Upper lobe of left lung (tissue), 6 donors: ENCODE measurements around the gene OR10A7. TPM values are rescaled to one million over a fixed set of nuclear protein-coding genes. Genes with fewer than 3 reads are reported as not detected.
"Not testable (repeated sequence)": the region's sequence is repeated elsewhere in the genome, so short reads cannot be mapped to it uniquely, and the experiment has no call there.

Experiments
- ATAC-seq, 2 donors: fragments of 200-7000 bp; cut with Tn5 transposase; one replicate each; pipeline ENCODE4 v1.9.1; 2022; ENCODE audit warnings: mild to moderate bottlenecking in 2 of 2, moderate library complexity in 2 of 2; ENCODE audit not compliant: low FRiP score in 2 of 2
- DNase-seq, 2 donors: peaks; one replicate each; pipeline ENCODE4 v3.0.0-alpha.2; 2019 to 2020
- H3K27ac ChIP-seq, 4 donors: fragments of 200-600 bp; sonication (generic); one replicate each; pipeline ENCODE4 v1.5.1; 2016 to 2019
- H3K27me3 ChIP-seq, 4 donors: fragments of 200-600 bp; sonication (generic); one replicate each; pipeline ENCODE4 v1.5.1; 2017 to 2019
- H3K36me3 ChIP-seq, 4 donors: fragments of 200-600 bp; sonication (generic); one replicate each; pipeline ENCODE4 v1.5.1; 2016 to 2019
- H3K4me1 ChIP-seq, 4 donors: fragments of 200-600 bp; sonication (generic); one replicate each; pipeline ENCODE4 v1.5.1; 2018 to 2019
- H3K4me3 ChIP-seq, 4 donors: fragments of 200-600 bp; sonication (generic); one replicate each; pipeline ENCODE4 v1.5.1; 2017 to 2019; ENCODE audit warnings: mild to moderate bottlenecking in 2 of 4, moderate library complexity in 1 of 4
- H3K9me3 ChIP-seq, 4 donors: fragments of 200-600 bp; sonication (generic); one replicate each; pipeline ENCODE4 v1.5.1; 2018 to 2019
- EP300 ChIP-seq, 4 donors: sonication (generic); formaldehyde crosslinking; IDR thresholded peaks; one replicate each; pipeline ENCODE4 v1.5.1; 2017; ENCODE audit warnings: antibody characterized with exemption in 4 of 4, control low read depth in 2 of 4
- POLR2A ChIP-seq, 4 donors: fragments of 450-650 bp; IDR thresholded peaks; one replicate each; pipeline ENCODE4 v1.5.1; 2016 to 2017; ENCODE audit warnings: antibody characterized with exemption in 4 of 4, mild to moderate bottlenecking in 2 of 4
- POLR2AphosphoS5 ChIP-seq, 2 donors: sonication (generic); formaldehyde crosslinking; IDR thresholded peaks; one replicate each; pipeline ENCODE4 v1.5.1; 2017; ENCODE audit warnings: antibody characterized with exemption in 2 of 2
- WGBS, 2 donors: methylation state at CpG; one replicate each; pipeline ENCODE4 v1.1.5; 2017 to 2018; 5-methylcytosine and 5-hydroxymethylcytosine counted together
- total RNA-seq, 6 donors: library from RNA; depleted of rRNA in 4 of 6; stranded (reverse); fragments of >200 nt in 4 of 6; gene quantifications; one replicate each; pipeline versions ENCODE4 v1.1.0 to v1.2.1, GENCODE V29; 2016 to 2021
- TF ChIP-seq, protein P1 (sequence below), 6 experiments: fragments of 450-650 bp in 4 of 6; fragments of 200-600 bp in 2 of 6; sonication (generic) in 2 of 6; IDR thresholded peaks; one replicate each; pipeline ENCODE4 v1.5.1; 2016 to 2019; ENCODE audit warnings: antibody characterized with exemption in 6 of 6
- donor health status: DM: no; HTN: no; CAD: no; lungs with moderate emphysema.
- donor health status: DM: no; HTN: yes; CAD: no; lungs with severe emphysema.

The OR10A7 gene, protein sequence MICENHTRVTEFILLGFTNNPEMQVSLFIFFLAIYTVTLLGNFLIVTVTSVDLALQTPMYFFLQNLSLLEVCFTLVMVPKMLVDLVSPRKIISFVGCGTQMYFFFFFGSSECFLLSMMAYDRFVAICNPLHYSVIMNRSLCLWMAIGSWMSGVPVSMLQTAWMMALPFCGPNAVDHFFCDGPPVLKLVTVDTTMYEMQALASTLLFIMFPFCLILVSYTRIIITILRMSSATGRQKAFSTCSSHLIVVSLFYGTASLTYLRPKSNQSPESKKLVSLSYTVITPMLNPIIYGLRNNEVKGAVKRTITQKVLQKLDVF
- total RNA-seq: not detected

DNA sequence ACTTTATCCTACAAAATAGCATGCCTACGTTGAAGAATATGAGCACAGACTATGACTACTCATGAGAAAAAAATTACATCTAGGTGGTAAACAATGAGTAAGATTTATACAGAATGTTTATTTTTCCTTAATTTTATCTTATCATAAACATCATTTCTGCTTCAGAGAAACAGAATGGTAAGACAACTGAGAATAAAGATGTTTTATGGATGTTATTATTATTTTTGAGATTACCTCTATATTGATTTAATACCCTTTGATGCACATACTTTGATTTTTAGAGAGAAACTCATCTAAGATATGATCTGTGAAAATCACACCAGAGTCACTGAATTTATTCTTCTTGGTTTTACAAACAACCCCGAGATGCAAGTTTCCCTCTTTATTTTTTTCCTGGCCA is at the start of gene OR10A7:
OR10A7 (plus strand) TSS at position 301 of the 400 bp plus-strand sequence; CDS start at position 301, 0 bp downstream.
- H3K36me3 ChIP-seq: no peaks in the 10 kb centered on the region
- DNase-seq: no peak
- WGBS, 2 donors: 83 to 90% methylated on average over 2 of the region's 2 CpGs
- no peak for ATAC-seq
- TF ChIP-seq POLR2A (IDR thresholded peaks at IDR 0.05) (no peak), POLR2AphosphoS5 (IDR thresholded peaks at IDR 0.05) (no peak), EP300 (IDR thresholded peaks at IDR 0.05) (no peak)
- TF ChIP-seq, protein P1, sequence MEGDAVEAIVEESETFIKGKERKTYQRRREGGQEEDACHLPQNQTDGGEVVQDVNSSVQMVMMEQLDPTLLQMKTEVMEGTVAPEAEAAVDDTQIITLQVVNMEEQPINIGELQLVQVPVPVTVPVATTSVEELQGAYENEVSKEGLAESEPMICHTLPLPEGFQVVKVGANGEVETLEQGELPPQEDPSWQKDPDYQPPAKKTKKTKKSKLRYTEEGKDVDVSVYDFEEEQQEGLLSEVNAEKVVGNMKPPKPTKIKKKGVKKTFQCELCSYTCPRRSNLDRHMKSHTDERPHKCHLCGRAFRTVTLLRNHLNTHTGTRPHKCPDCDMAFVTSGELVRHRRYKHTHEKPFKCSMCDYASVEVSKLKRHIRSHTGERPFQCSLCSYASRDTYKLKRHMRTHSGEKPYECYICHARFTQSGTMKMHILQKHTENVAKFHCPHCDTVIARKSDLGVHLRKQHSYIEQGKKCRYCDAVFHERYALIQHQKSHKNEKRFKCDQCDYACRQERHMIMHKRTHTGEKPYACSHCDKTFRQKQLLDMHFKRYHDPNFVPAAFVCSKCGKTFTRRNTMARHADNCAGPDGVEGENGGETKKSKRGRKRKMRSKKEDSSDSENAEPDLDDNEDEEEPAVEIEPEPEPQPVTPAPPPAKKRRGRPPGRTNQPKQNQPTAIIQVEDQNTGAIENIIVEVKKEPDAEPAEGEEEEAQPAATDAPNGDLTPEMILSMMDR (IDR thresholded peaks at IDR 0.05): no peak
- H3K27ac ChIP-seq: no peak within 1 kb of the TSS
- H3K4me3 ChIP-seq: no peak within 1 kb of the TSS
- no peaks in the 10 kb centered on the region for H3K9me3 ChIP-seq
- no peaks in the 10 kb centered on the region for H3K27me3 ChIP-seq
- no peaks in the 10 kb centered on the region for H3K4me1 ChIP-seq

DNA sequence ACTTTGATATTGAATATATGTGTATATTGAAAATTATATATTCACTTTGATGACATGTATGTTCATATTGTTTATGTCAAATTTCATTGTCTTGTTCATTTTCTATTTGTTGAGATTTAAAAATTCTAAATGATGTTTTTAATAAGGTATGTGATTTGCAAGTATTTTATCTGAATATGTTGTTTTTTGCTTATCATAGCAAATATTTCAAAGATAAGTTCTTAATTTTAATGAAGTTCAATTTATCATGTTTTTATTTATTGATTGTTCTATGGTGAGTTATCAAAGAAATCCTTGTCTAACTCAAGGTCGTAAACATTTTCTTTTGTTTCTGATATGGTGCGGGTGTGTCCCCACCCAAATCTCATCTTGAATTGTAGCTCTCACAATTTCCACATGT is 49.4 kb upstream of the OR10A7 start:
- ATAC-seq (no peak), DNase-seq (no peak)
- TF ChIP-seq POLR2A (IDR thresholded peaks at IDR 0.05) (no peak), EP300 (IDR thresholded peaks at IDR 0.05) (no peak), POLR2AphosphoS5 (IDR thresholded peaks at IDR 0.05) (no peak)
- TF ChIP-seq, protein P1 (IDR thresholded peaks at IDR 0.05): no peak
- no peaks in the 10 kb centered on the region for H3K27me3 ChIP-seq
- no peaks in the 10 kb centered on the region for H3K36me3 ChIP-seq
- no peaks in the 10 kb centered on the region for H3K4me1 ChIP-seq
- WGBS, 2 donors: 92 to 100% methylated on average over 2 of the region's 2 CpGs
- no peaks in the 10 kb centered on the region for H3K9me3 ChIP-seq
- no peak overlapping the region for H3K27ac ChIP-seq
- H3K4me3 ChIP-seq: no peak overlapping the region

DNA sequence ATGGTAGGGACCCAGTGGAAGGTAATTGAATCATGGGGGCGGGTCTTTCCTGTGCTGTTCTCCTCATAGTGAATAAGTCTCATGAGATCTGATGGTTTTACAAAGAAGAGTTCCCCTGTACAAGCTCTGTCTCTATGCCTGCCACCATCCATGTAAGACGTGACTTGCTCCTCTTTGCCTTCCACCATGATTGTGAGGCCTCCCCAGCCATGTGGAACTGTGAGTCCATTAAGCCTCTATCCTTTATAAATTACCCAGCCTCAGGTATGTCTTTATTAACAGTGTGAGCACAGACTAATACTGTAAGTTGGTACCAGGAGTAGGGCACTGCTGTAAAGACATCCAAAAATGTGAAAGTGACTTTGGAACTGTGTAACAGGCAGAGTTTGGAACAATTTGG is 49.0 kb upstream of the OR10A7 start:
- ATAC-seq: not testable (repeated sequence)

DNA sequence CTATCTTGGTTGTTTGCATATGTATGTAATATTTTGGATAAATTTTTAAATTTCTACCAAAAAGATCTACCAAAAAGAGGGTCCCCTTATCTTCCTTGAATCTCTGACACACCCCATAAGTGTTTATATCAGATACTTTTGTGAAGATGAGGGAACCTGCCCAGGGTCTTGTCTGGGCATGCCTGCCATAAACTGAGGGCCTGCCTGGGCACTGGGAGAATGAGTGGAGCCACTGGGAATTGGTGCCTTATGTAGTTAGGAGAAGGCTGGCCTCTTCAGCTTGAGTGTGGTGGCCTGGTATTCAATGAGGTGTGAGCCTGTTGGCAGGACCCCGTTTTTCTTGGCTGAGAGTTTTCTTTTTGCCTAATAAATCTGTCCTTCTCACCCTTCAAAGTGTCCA is 48.1 kb upstream of the OR10A7 start:
- H3K4me3 ChIP-seq: no peak overlapping the region

More for the DNA sequence above, 49.0 kb upstream of the OR10A7 start:
- H3K4me3 ChIP-seq, H3K4me1 ChIP-seq, H3K27ac ChIP-seq, H3K36me3 ChIP-seq, H3K9me3 ChIP-seq, H3K27me3 ChIP-seq, DNase-seq: not testable (repeated sequence)
- WGBS, 2 donors: 67 to 73% methylated on average over 2 of the region's 2 CpGs

DNA sequence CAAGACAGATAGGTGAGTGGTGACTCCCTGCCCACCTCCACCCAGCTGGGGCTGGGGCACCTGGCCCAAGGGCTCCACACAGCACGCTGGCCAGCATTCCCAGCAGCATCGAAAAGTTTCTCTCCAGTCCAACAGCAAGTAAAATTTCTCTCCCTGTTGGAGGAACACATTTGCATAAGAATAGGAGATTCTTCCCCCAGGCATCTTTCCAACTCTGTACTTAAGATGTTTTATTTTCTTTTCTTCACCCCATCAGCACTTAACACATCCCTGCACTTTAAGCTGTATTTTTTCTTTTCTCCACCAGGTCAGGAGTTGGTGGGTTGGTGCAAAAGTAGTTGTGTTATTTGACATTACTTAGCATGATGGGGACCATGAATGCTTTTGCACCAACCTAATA is 47.4 kb upstream of the OR10A7 start:
- DNase-seq (peak in 1 of 2 donors; percentile 37), ATAC-seq (no peak)
- TF ChIP-seq POLR2A (IDR thresholded peaks at IDR 0.05) (no peak), EP300 (IDR thresholded peaks at IDR 0.05) (no peak), POLR2AphosphoS5 (IDR thresholded peaks at IDR 0.05) (no peak)
- TF ChIP-seq, protein P1 (IDR thresholded peaks at IDR 0.05): no peak
- H3K4me1 ChIP-seq: no peaks in the 10 kb centered on the region
- no peaks in the 10 kb centered on the region for H3K9me3 ChIP-seq
- H3K4me3 ChIP-seq: no peak overlapping the region
- 78 to 96% methylated on average over 2 of the region's 2 CpGs for WGBS, 2 donors
- no peak overlapping the region for H3K27ac ChIP-seq
- H3K36me3 ChIP-seq: no peaks in the 10 kb centered on the region
- no peaks in the 10 kb centered on the region for H3K27me3 ChIP-seq

More for the DNA sequence above, 48.1 kb upstream of the OR10A7 start:
- DNase-seq: no peak
- TF ChIP-seq EP300 (IDR thresholded peaks at IDR 0.05): no peak
- TF ChIP-seq, protein P1 (IDR thresholded peaks at IDR 0.05): no peak
- no peak for TF ChIP-seq POLR2A (IDR thresholded peaks at IDR 0.05)
- TF ChIP-seq POLR2AphosphoS5 (IDR thresholded peaks at IDR 0.05): no peak
- Histone ChIP-seq H3K9me3 (no peaks in the 10 kb centered on the region), H3K27me3 (no peaks in the 10 kb centered on the region), H3K27ac (no peak overlapping the region), H3K36me3 (no peaks in the 10 kb centered on the region), H3K4me1 (no peaks in the 10 kb centered on the region)
- no peak for ATAC-seq
- 13 to 50% methylated on average over 1 of the region's 1 CpG for WGBS, 2 donors
